H1 (cell line): ENCODE data around the gene FMNL1. TPM values are rescaled to one million over a fixed set of nuclear protein-coding genes. Genes with fewer than 3 reads are reported as not detected.

Experiments
- CTCF ChIA-PET: fragments of 300-600 bp; sonication (Branson Sonifier 250); formaldehyde crosslinking; loops from one replicate; lab custom pipeline; 2021; ENCODE audit not compliant: partially characterized antibody; lab: Charles Lee
- POLR2A ChIA-PET: fragments of 300-600 bp; sonication (Branson Sonifier 250); formaldehyde crosslinking; loops from one replicate; lab custom pipeline; 2021; ENCODE audit warnings: inconsistent platforms; ENCODE audit not compliant: partially characterized antibody; lab: Charles Lee
- DNase-seq, 2 experiments: peaks; one replicate each; pipeline versions ENCODE4 v3.0.0 to v3.0.0-alpha.2; 2010 to 2022; ENCODE audit warnings: low spot score in 2 of 2, low read depth in 1 of 2, mixed read lengths in 1 of 2
- FAIRE-seq: peaks from 2 replicates; lab custom pipeline; 2011; peaks lifted over from hg19 to GRCh38; lab: Jason Lieb, UNC
- H2AFZ ChIP-seq: 2 replicates; pipeline ENCODE4 v1.8.1; 2012; ENCODE audit warnings: low read length, inconsistent platforms
- H2AK5ac ChIP-seq: 2 replicates; pipeline ENCODE4 v1.6.1; 2013; ENCODE audit warnings: low read depth, low read length
- H2BK120ac ChIP-seq: replicated peaks from 2 replicates; pipeline ENCODE3; 2013; ENCODE audit warnings: low read depth, low read length, inconsistent platforms
- H2BK12ac ChIP-seq: 2 replicates; pipeline ENCODE4 v1.6.1; 2013; ENCODE audit warnings: low read depth, low read length
- H2BK15ac ChIP-seq: 2 replicates; pipeline ENCODE4 v1.6.1; 2013; ENCODE audit warnings: low read length
- H2BK20ac ChIP-seq: 2 replicates; pipeline ENCODE4 v1.6.1; 2013; ENCODE audit warnings: low read length
- H2BK5ac ChIP-seq: 2 replicates; pipeline ENCODE4 v1.6.1; 2013; ENCODE audit warnings: low read depth, low read length
- H3K14ac ChIP-seq: 2 replicates; pipeline ENCODE4 v1.6.1; 2013; ENCODE audit warnings: inconsistent platforms; ENCODE audit not compliant: insufficient read length
- H3K18ac ChIP-seq: 2 replicates; pipeline ENCODE4 v1.6.1; 2013; ENCODE audit warnings: low read length; ENCODE audit errors: extremely low read depth
- H3K23ac ChIP-seq: 2 replicates; pipeline ENCODE4 v1.6.1; 2013; ENCODE audit warnings: inconsistent platforms; ENCODE audit not compliant: insufficient read length
- H3K23me2 ChIP-seq: 2 replicates; pipeline ENCODE4 v1.6.1; 2013; ENCODE audit warnings: low read depth, low read length
- H3K27ac ChIP-seq: 2 replicates; pipeline ENCODE4 v1.6.1; 2011; ENCODE audit warnings: low read depth, low read length, inconsistent platforms
- H3K27me3 ChIP-seq, 4 experiments: replicated peaks in 1 of 4; 1 replicate in 1 of 4; 2 replicates in 3 of 4; pipeline versions ENCODE4 v1.6.1 to v1.8.1; 2011 to 2013; ENCODE audit warnings: low read length in 3 of 4, mild to moderate bottlenecking in 3 of 4, inconsistent platforms in 2 of 4, mixed read lengths in 2 of 4, moderate library complexity in 1 of 4; ENCODE audit not compliant: control insufficient read depth in 3 of 4, insufficient read depth in 3 of 4; ENCODE audit errors: extremely low read depth in 1 of 4
- H3K36me3 ChIP-seq, 4 experiments: 2 replicates each; pipeline versions ENCODE4 v1.6.1 to v1.8.1; 2011 to 2013; ENCODE audit warnings: mild to moderate bottlenecking in 4 of 4, low read length in 3 of 4, moderate library complexity in 2 of 4, control low read depth in 1 of 4, inconsistent platforms in 1 of 4; ENCODE audit not compliant: insufficient read depth in 4 of 4, control insufficient read depth in 2 of 4
- H3K4ac ChIP-seq: replicated peaks from 2 replicates; pipeline ENCODE3; 2013; ENCODE audit warnings: low read length, low read depth, mixed read lengths, inconsistent platforms; ENCODE audit not compliant: insufficient read length
- H3K4me1 ChIP-seq, 4 experiments: replicated peaks in 1 of 4; 1 replicate in 1 of 4; 2 replicates in 3 of 4; pipeline versions ENCODE4 v1.6.1 to v1.8.1; 2011 to 2013; ENCODE audit warnings: low read length in 3 of 4, inconsistent platforms in 2 of 4, mixed read lengths in 1 of 4; ENCODE audit not compliant: insufficient read depth in 4 of 4, control insufficient read depth in 3 of 4
- H3K4me2 ChIP-seq, 2 experiments: 2 replicates each; pipeline versions ENCODE4 v1.6.1 to v1.8.1; 2011 to 2013; ENCODE audit warnings: low read depth in 2 of 2, low read length in 2 of 2, control low read depth in 1 of 2, inconsistent platforms in 1 of 2, mild to moderate bottlenecking in 1 of 2; ENCODE audit not compliant: insufficient read depth in 1 of 2
- H3K4me3 ChIP-seq, 4 experiments: fragments of 200-600, 300-600 bp in 1 of 4; sonication (generic), shearing (Covaris generic), sonication (Bioruptor Twin) in 1 of 4; 2 replicates each; pipeline versions ENCODE4 v1.5.1 to v1.8.1; 2011 to 2016; ENCODE audit warnings: low read length in 4 of 4, low read depth in 3 of 4, control low read depth in 2 of 4, inconsistent platforms in 2 of 4, mild to moderate bottlenecking in 2 of 4, mixed read lengths in 1 of 4, moderate library complexity in 1 of 4; ENCODE audit not compliant: insufficient read depth in 2 of 4; ENCODE audit errors: extremely low read depth in 1 of 4
- H3K56ac ChIP-seq: replicated peaks from 2 replicates; pipeline ENCODE3; 2013; ENCODE audit warnings: low read depth, mild to moderate bottlenecking, mixed read lengths, low read length, inconsistent platforms; ENCODE audit not compliant: insufficient read length
- H3K79me1 ChIP-seq: 2 replicates; pipeline ENCODE4 v1.6.1; 2013; ENCODE audit warnings: low read depth, low read length, control low read depth
- H3K79me2 ChIP-seq, 2 experiments: 2 replicates each; pipeline versions ENCODE4 v1.6.1 to v1.8.1; 2012 to 2013; ENCODE audit warnings: low read length in 2 of 2, mild to moderate bottlenecking in 2 of 2, inconsistent platforms in 1 of 2; ENCODE audit not compliant: insufficient read depth in 2 of 2, control insufficient read depth in 1 of 2
- H3K9ac ChIP-seq, 4 experiments: replicated peaks in 1 of 4; 1 replicate in 1 of 4; 2 replicates in 3 of 4; pipeline versions ENCODE4 v1.6.1 to v1.8.1; 2011 to 2013; ENCODE audit warnings: low read depth in 3 of 4, low read length in 3 of 4, control low read depth in 2 of 4, mild to moderate bottlenecking in 2 of 4, moderate library complexity in 2 of 4, inconsistent platforms in 1 of 4; ENCODE audit errors: extremely low read depth in 1 of 4
- H3K9me3 ChIP-seq, 2 experiments: 2 replicates each; pipeline versions ENCODE4 v1.6.1 to v1.8.1; 2012 to 2013; ENCODE audit warnings: mild to moderate bottlenecking in 2 of 2, moderate library complexity in 2 of 2, control low read depth in 1 of 2, inconsistent platforms in 1 of 2, low read depth in 1 of 2, low read length in 1 of 2, mixed read lengths in 1 of 2; ENCODE audit not compliant: insufficient read depth in 2 of 2
- H4K20me1 ChIP-seq, 2 experiments: replicated peaks in 1 of 2; 2 replicates each; pipeline versions ENCODE3 to v1.8.1; 2011 to 2013; ENCODE audit warnings: inconsistent platforms in 2 of 2, low read length in 2 of 2, mild to moderate bottlenecking in 1 of 2; ENCODE audit not compliant: insufficient read depth in 2 of 2, control insufficient read depth in 1 of 2
- H4K5ac ChIP-seq: 2 replicates; pipeline ENCODE4 v1.6.1; 2013; ENCODE audit warnings: low read length, low read depth, mixed read lengths, inconsistent platforms; ENCODE audit not compliant: insufficient read length
- H4K8ac ChIP-seq: 2 replicates; pipeline ENCODE4 v1.8.0; 2013; ENCODE audit warnings: mild to moderate bottlenecking, moderate library complexity, low read length, inconsistent platforms; ENCODE audit not compliant: insufficient read depth; ENCODE audit errors: extremely low read depth
- H4K91ac ChIP-seq: replicated peaks from 2 replicates; pipeline ENCODE3; 2013; ENCODE audit warnings: low read length, mixed read lengths, inconsistent platforms; ENCODE audit not compliant: insufficient read length
- CBX5 ChIP-seq: fragments of 300-800, 300-1000 bp; sonication (generic); IDR thresholded peaks from 2 replicates; pipeline ENCODE4 v1.7.1; 2016; ENCODE audit warnings: antibody characterized with exemption, low read length, low read depth
- EZH2 ChIP-seq: fragments of 200-600 bp; sonication (generic); IDR thresholded peaks from 2 replicates; pipeline ENCODE4 v1.7.1; 2012; ENCODE audit warnings: low read depth, mild to moderate bottlenecking, moderate library complexity, low read length, inconsistent platforms; ENCODE audit not compliant: severe bottlenecking
- HDAC6 ChIP-seq: IDR thresholded peaks from one replicate; pipeline ENCODE4 v1.7.1; 2012; ENCODE audit warnings: low read depth, mild to moderate bottlenecking, inconsistent platforms, low read length, moderate library complexity
- JUN ChIP-seq: IDR thresholded peaks from 2 replicates; pipeline ENCODE4 v1.6.1; 2011; ENCODE audit warnings: low read depth, mild to moderate bottlenecking, improper control_type of control experiment, low read length
- KDM1A ChIP-seq: fragments of 200-600, 300-600 bp; sonication (generic); IDR thresholded peaks from 2 replicates; pipeline ENCODE4 v1.7.1; 2016; ENCODE audit warnings: mild to moderate bottlenecking, low read length, borderline replicate concordance
- KDM5A ChIP-seq: fragments of 200-600 bp; IDR thresholded peaks from 2 replicates; pipeline ENCODE4 v1.7.1; 2012; ENCODE audit warnings: mild to moderate bottlenecking, low read length, inconsistent platforms, mixed read lengths
- MAFK ChIP-seq: IDR thresholded peaks from 2 replicates; pipeline ENCODE4 v1.6.1; 2012; ENCODE audit warnings: low read depth, mild to moderate bottlenecking, improper control_type of control experiment, low read length
- SIX5 ChIP-seq: IDR thresholded peaks from 2 replicates; pipeline ENCODE4 v1.6.1; 2011; ENCODE audit warnings: mild to moderate bottlenecking, low read depth, low read length
- SUZ12 ChIP-seq: fragments of 200-600 bp; sonication (generic); IDR thresholded peaks from 2 replicates; pipeline ENCODE4 v1.6.1; 2012; ENCODE audit warnings: mild to moderate bottlenecking, inconsistent platforms, low read length, moderate library complexity, mixed read lengths
- TCF12 ChIP-seq: IDR thresholded peaks from 2 replicates; pipeline ENCODE4 v1.6.1; 2011; ENCODE audit warnings: low read depth, mild to moderate bottlenecking, low read length
- ZNF274 ChIP-seq: IDR thresholded peaks from 2 replicates; pipeline ENCODE4 v1.7.0; 2012; ENCODE audit warnings: low read length, borderline replicate concordance; ENCODE audit errors: extremely low read depth
- WGBS, 2 experiments: shearing (Covaris generic) in 1 of 2; methylation state at CpG; one replicate each; pipeline versions ENCODE4 v1.1.6 to v1.1.7; 2013 to 2015; ENCODE audit warnings: low lambda C conversion rate in 2 of 2, mixed read lengths in 2 of 2, inconsistent platforms in 1 of 2, low coverage in 1 of 2, missing lambda C conversion rate in 1 of 2; ENCODE audit not compliant: insufficient replicate concordance in 2 of 2, insufficient coverage in 1 of 2, insufficient read length in 1 of 2; ENCODE audit errors: extremely low coverage in 1 of 2, missing lambda C conversion rate in 1 of 2; 5-methylcytosine and 5-hydroxymethylcytosine counted together
- polyA plus RNA-seq, 7 experiments: library from polyadenylated mRNA; depleted of rRNA in 3 of 7; stranded (reverse) in 5 of 7; unstranded in 2 of 7; fragments of >200 nt in 5 of 7; fragments of 200-250 nt in 2 of 7; gene quantifications; 1 replicate in 5 of 7; 2 replicates in 1 of 7; 4 replicates in 1 of 7; pipeline versions ENCODE4 v1.2.1 to v1.2.3, GENCODE V29; 2011 to 2013; ENCODE audit warnings: missing spikeins in 2 of 7, mixed read lengths in 2 of 7
- total RNA-seq: library from RNA; stranded (reverse); fragmentation: NEBNext Ultra II Directional; extraction: Animal tissue kit (Norgen Biotek cat#: 25700); gene quantifications from 2 replicates; pipeline ENCODE4 v1.2.1, GENCODE V29; 2021

The FMNL1 gene
- total and polyA plus RNA-seq, 2 of the 8 experiments (the other 6 are each of a cell fraction or from before 2014, with no cell fraction given): 2.5 to 8.6 TPM

GRCh38 chr17:45240905-45241327, 19.2 kb downstream of the FMNL1 start:
- Histone ChIP-seq H4K20me1 (peaks cover 1 to 3% of the 10 kb centered on the region in 2 experiments), H2AFZ (no peak overlapping the region), H3K79me1 (no peaks in the 10 kb centered on the region), H3K56ac (no peak overlapping the region), H4K8ac (no peak overlapping the region)
- no peak for TF ChIP-seq SIX5
- no peak for TF ChIP-seq KDM1A
- TF ChIP-seq SUZ12: 0 out of 2 replicates have a peak, but pooled peaks have one; percentile 38
- TF ChIP-seq CBX5: no peak
- no peak for TF ChIP-seq JUN
- TF ChIP-seq KDM5A: no peak
- TF ChIP-seq MAFK: no peak
- TF ChIP-seq EZH2: peak; percentile 46
- TF ChIP-seq HDAC6: no peak
- TF ChIP-seq ZNF274: no peak
- TF ChIP-seq TCF12: no peak
- TF ChIP-seq, all 59 proteins: peak for 2
- no peaks in the 10 kb centered on the region for H3K36me3 ChIP-seq
- H3K14ac ChIP-seq: no peak overlapping the region
- 27% methylated on average over 21 of the region's 21 CpGs; no CpG with 5 or more reads in 1 of the 2 experiments for WGBS, 2 experiments
- H3K9ac ChIP-seq: no peak overlapping the region; a peak in 1 of 7 replicates
- peaks cover 0 to 25% (median 18%) of the 10 kb centered on the region in 4 experiments; a peak in 6 of 7 replicates for H3K27me3 ChIP-seq
- H3K4me1 ChIP-seq: peaks cover under 1 to 19% (median 14%) of the 10 kb centered on the region in 4 experiments
- no peak overlapping the region for H3K23ac ChIP-seq
- peak overlapping the region; percentile 77 to 85 for H3K4me2 ChIP-seq
- H3K27ac ChIP-seq: no peak overlapping the region
- ChIA-PET POLR2A (interaction anchor here (0.6 to 4.5 kb wide), 9 partner anchors 9 to 131 kb away, joined by 3 to 24 read pairs (median 3); partner anchors contain the start of gene HEXIM1), CTCF (interaction anchor here (0.5 to 22.1 kb wide), 13 partner anchors 6 to 186 kb away, joined by 3 to 362 read pairs (median 3); no protein-coding TSS in a partner anchor)
- H2BK12ac ChIP-seq: no peak overlapping the region
- no peak for FAIRE-seq
- H3K4me3 ChIP-seq: peak overlapping the region; percentile 54 to 73 (median 60)
- no peak for DNase-seq
- H3K18ac ChIP-seq: no peak overlapping the region; the same call in 1 of the 2 replicates
- peaks cover 13% of the 10 kb centered on the region; the same call in 1 of the 2 replicates for H3K23me2 ChIP-seq
- H3K9me3 ChIP-seq: no peaks in the 10 kb centered on the region
- no peak overlapping the region; the same call in 1 of the 2 replicates for H2BK15ac ChIP-seq
- peak overlapping the region; percentile 42 for H4K91ac ChIP-seq
- H2BK5ac ChIP-seq: no peak overlapping the region
- H2BK120ac ChIP-seq: no peak overlapping the region
- H3K4ac ChIP-seq: peak overlapping the region; percentile 65
- H3K79me2 ChIP-seq: no peaks in the 10 kb centered on the region
- no peak overlapping the region for H4K5ac ChIP-seq
- H2AK5ac ChIP-seq: no peak overlapping the region
- no peak overlapping the region for H2BK20ac ChIP-seq
